ENCODE results near the gene STX2.

GRCh38 chr12:130778776-130779175 lies 60.3 kb downstream of the STX2 start:
- TF ChIP-seq POLR2A (IDR thresholded peaks at IDR 0.05; ENCODE audit: low read depth) (no peak), CTCF (IDR thresholded peaks at IDR 0.05) (no peak), POLR2AphosphoS5 (IDR thresholded peaks at IDR 0.05) (no peak)

All from esophagus muscularis mucosa (tissue), 3 donors.